Liver (tissue), 9 donors: ENCODE measurements around the gene CCIN. TPM values are rescaled to one million over a fixed set of nuclear protein-coding genes. Genes with fewer than 3 reads are reported as not detected.

Experiments
- DNase-seq: peaks from one replicate; pipeline ENCODE4 v3.0.0-alpha.2; 2017; ENCODE audit warnings: low spot score
- H3K27ac ChIP-seq, 2 donors: one replicate each; pipeline ENCODE4 v1.7.0; 2013; ENCODE audit warnings: inconsistent platforms in 2 of 2, low read length in 2 of 2, control low read depth in 1 of 2, low read depth in 1 of 2, mild to moderate bottlenecking in 1 of 2
- H3K27me3 ChIP-seq, 4 donors: one replicate each; pipeline versions ENCODE4 v1.6.1 to v1.7.0; 2013; ENCODE audit warnings: low read length in 3 of 4, inconsistent platforms in 1 of 4, mild to moderate bottlenecking in 1 of 4, moderate library complexity in 1 of 4; ENCODE audit not compliant: control insufficient read depth in 4 of 4, insufficient read depth in 4 of 4
- H3K36me3 ChIP-seq, 4 donors: one replicate each; pipeline versions ENCODE4 v1.6.1 to v1.7.0; 2013; ENCODE audit warnings: low read length in 3 of 4, mild to moderate bottlenecking in 3 of 4, low read depth in 1 of 4, moderate library complexity in 1 of 4; ENCODE audit not compliant: control insufficient read depth in 4 of 4, insufficient read depth in 3 of 4
- H3K4me1 ChIP-seq, 4 donors: one replicate each; pipeline versions ENCODE4 v1.6.1 to v1.7.0; 2013; ENCODE audit warnings: low read length in 3 of 4, mild to moderate bottlenecking in 3 of 4, moderate library complexity in 1 of 4; ENCODE audit not compliant: control insufficient read depth in 4 of 4, insufficient read depth in 4 of 4
- H3K4me3 ChIP-seq, 3 donors: one replicate each; pipeline versions ENCODE4 v1.6.1 to v1.7.0; 2013; ENCODE audit warnings: low read length in 3 of 3, control low read depth in 1 of 3, low read depth in 1 of 3, mild to moderate bottlenecking in 1 of 3
- H3K9ac ChIP-seq, 2 donors: one replicate each; pipeline ENCODE4 v1.7.0; 2013; ENCODE audit warnings: low read length in 2 of 2, mild to moderate bottlenecking in 2 of 2, moderate library complexity in 2 of 2, control low read depth in 1 of 2, low read depth in 1 of 2
- H3K9me3 ChIP-seq, 4 donors: one replicate each; pipeline versions ENCODE4 v1.6.1 to v1.7.0; 2013; ENCODE audit warnings: low read length in 3 of 4; ENCODE audit not compliant: control insufficient read depth in 4 of 4
- ATF3 ChIP-seq: IDR thresholded peaks from 2 replicates; pipeline ENCODE4 v1.6.1; 2016; ENCODE audit warnings: antibody characterized with exemption
- CTCF ChIP-seq: fragments of 150-350 bp; IDR thresholded peaks from 2 replicates; pipeline ENCODE4 v1.5.1; 2017; ENCODE audit warnings: improper control_type of control experiment, low read depth, low read length; ENCODE audit not compliant: missing input control
- EGR1 ChIP-seq, 2 donors: IDR thresholded peaks; 2 replicates each; pipeline ENCODE4 v1.6.1; 2016 to 2018; ENCODE audit warnings: antibody characterized with exemption in 2 of 2, low read depth in 2 of 2
- FOXA1 ChIP-seq: IDR thresholded peaks from 2 replicates; pipeline ENCODE4 v1.6.1; 2016; ENCODE audit warnings: antibody characterized with exemption
- FOXA2 ChIP-seq: IDR thresholded peaks from 2 replicates; pipeline ENCODE4 v1.6.1; 2016; ENCODE audit warnings: antibody characterized with exemption
- GABPA ChIP-seq, 2 donors: IDR thresholded peaks in 1 of 2; conservative IDR thresholded peaks in 1 of 2; 2 replicates each; pipeline ENCODE4 v1.6.1; 2016; ENCODE audit warnings: antibody characterized with exemption in 2 of 2, mild to moderate bottlenecking in 1 of 2, moderate library complexity in 1 of 2
- HNF4A ChIP-seq, 2 donors: conservative IDR thresholded peaks; 2 replicates each; pipeline ENCODE4 v1.6.1; 2016; ENCODE audit warnings: antibody characterized with exemption in 2 of 2, mild to moderate bottlenecking in 2 of 2
- HNF4G ChIP-seq: IDR thresholded peaks from 2 replicates; pipeline ENCODE4 v1.6.1; 2016; ENCODE audit warnings: antibody characterized with exemption
- JUND ChIP-seq, 2 donors: IDR thresholded peaks; 2 replicates each; pipeline ENCODE4 v1.6.1; 2016; ENCODE audit warnings: antibody characterized with exemption in 2 of 2
- NR2F2 ChIP-seq: IDR thresholded peaks from 2 replicates; pipeline ENCODE4 v1.6.1; 2016; ENCODE audit warnings: antibody characterized with exemption
- RAD21 ChIP-seq, 2 donors: IDR thresholded peaks; 2 replicates each; pipeline ENCODE4 v1.6.1; 2016; ENCODE audit warnings: antibody characterized with exemption in 2 of 2, mild to moderate bottlenecking in 2 of 2
- REST ChIP-seq: IDR thresholded peaks from 2 replicates; pipeline ENCODE4 v1.6.1; 2016; ENCODE audit warnings: antibody characterized with exemption, mild to moderate bottlenecking
- RXRA ChIP-seq, 2 donors: IDR thresholded peaks; 2 replicates each; pipeline ENCODE4 v1.6.1; 2017 to 2018; ENCODE audit warnings: antibody characterized with exemption in 2 of 2, mild to moderate bottlenecking in 1 of 2
- SP1 ChIP-seq: IDR thresholded peaks from 2 replicates; pipeline ENCODE4 v1.6.1; 2018; ENCODE audit warnings: antibody characterized with exemption, mild to moderate bottlenecking
- TAF1 ChIP-seq: conservative IDR thresholded peaks from 2 replicates; pipeline ENCODE4 v1.6.1; 2016; ENCODE audit warnings: antibody characterized with exemption, mild to moderate bottlenecking
- YY1 ChIP-seq: IDR thresholded peaks from 2 replicates; pipeline ENCODE4 v1.6.1; 2016; ENCODE audit warnings: antibody characterized with exemption, mild to moderate bottlenecking
- ZBTB33 ChIP-seq: IDR thresholded peaks from 2 replicates; pipeline ENCODE4 v1.6.1; 2016; ENCODE audit warnings: antibody characterized with exemption
- WGBS: extraction: QIAGEN DNeasy Blood & Tissue Kit; methylation state at CpG from one replicate; pipeline ENCODE4 v1.1.7; 2013; 5-methylcytosine and 5-hydroxymethylcytosine counted together
- polyA plus RNA-seq, 2 donors: library from polyadenylated mRNA; stranded (reverse) in 1 of 2; unstranded in 1 of 2; fragments of 200-250 nt in 1 of 2; fragments of >200 nt in 1 of 2; fragmentation: Nextera tagmentation in 1 of 2; extraction: Ambion mirVana in 1 of 2; gene quantifications; one replicate each; pipeline versions ENCODE4 v1.2.1 to v1.2.3, GENCODE V29; 2013 to 2015
- total RNA-seq, 2 donors: library from RNA; depleted of rRNA; stranded (reverse); fragments of >200 nt; gene quantifications; one replicate each; pipeline ENCODE4 v1.2.3, GENCODE V29; 2014
- TF ChIP-seq, protein P1 (sequence below): IDR thresholded peaks from 2 replicates; pipeline ENCODE4 v1.6.1; 2016; ENCODE audit warnings: antibody characterized with exemption
- donor health status: healthy.
- donor health status: healthy.
- donor health status: healthy.
- donor health status: healthy.
- donor health status: healthy.

CCIN gene
- total and polyA plus RNA-seq, 4 donors, result not detected

- Histone ChIP-seq H3K36me3 (no peaks in the 10 kb centered on the region), H3K9ac (no peak overlapping the region), H3K9me3 (no peaks in the 10 kb centered on the region), H3K27ac (no peak overlapping the region), H3K27me3 (no peaks in the 10 kb centered on the region), H3K4me1 (peaks cover 0 to 2% (median 0%) of the 10 kb centered on the region in 4 donors), H3K4me3 (no peak overlapping the region)
- WGBS, result 84% methylated on average over 17 of the region's 17 CpGs
- TF ChIP-seq RAD21 (IDR thresholded peaks at IDR 0.05) (no peak), EGR1 (IDR thresholded peaks at IDR 0.05; ENCODE audit: low read depth in 2 of 2) (no peak), HNF4A (conservative IDR thresholded peaks at IDR 0.05) (no peak), YY1 (no peak), JUND (IDR thresholded peaks at IDR 0.05) (no peak), ATF3 (no peak), TAF1 (no peak), HNF4G (no peak), CTCF (no peak), SP1 (no peak), RXRA (IDR thresholded peaks at IDR 0.05) (no peak), FOXA1 (no peak), ZBTB33 (no peak)
- TF ChIP-seq, protein P1, sequence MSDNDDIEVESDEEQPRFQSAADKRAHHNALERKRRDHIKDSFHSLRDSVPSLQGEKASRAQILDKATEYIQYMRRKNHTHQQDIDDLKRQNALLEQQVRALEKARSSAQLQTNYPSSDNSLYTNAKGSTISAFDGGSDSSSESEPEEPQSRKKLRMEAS, result no peak
- DNase-seq, result no peak
Observed at GRCh38 chr9:36162211-36162738, 6.9 kb upstream of the CCIN start.

DNA sequence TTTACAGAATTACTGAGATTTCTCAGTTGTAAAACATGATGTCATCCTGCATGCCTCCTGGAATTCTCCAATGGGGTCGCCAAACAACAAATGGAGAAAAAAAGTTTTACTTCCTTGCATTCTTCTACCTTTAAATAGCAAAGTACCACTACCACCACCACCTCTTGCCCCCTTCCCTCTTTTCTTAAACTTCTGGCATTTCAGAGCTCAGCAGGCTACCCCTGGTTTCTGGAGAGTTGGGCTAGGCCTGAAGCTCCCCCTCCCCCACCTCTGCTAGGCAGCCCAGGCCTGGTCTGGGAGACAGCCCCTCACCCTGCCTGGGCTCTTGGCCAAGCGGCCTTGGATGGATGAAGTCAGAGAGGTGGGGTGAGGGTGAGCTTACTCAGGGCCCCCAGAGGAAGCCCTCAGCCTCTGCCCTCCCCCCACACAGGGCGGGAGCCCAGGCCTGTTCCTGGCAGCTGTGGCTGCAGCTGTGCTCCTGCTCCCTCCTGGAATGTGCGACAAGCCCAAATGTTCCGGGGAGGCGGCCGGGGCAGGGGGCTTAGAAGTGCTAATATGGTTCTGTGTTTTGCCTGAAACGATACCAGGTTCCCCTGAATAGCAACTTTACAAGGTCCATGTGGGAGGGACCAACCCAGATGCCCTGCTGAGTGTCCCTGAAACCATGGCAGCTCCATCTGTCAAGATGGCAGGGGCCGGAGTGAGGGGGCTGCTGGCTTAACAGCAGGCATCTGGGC, 6.0 kb upstream of the CCIN start:
- no peaks in the 10 kb centered on the region for H3K9me3 ChIP-seq
- peak; percentile 52 for DNase-seq
- H3K27ac ChIP-seq, result peak overlapping the region; percentile 18 to 37
- no peak overlapping the region for H3K9ac ChIP-seq
- no peaks in the 10 kb centered on the region for H3K27me3 ChIP-seq
- H3K36me3 ChIP-seq, result no peaks in the 10 kb centered on the region
- H3K4me1 ChIP-seq, result peaks cover 0 to 2% (median 0%) of the 10 kb centered on the region in 4 donors
- no peak overlapping the region for H3K4me3 ChIP-seq
- WGBS, result 66% methylated on average over 9 of the region's 9 CpGs
- TF ChIP-seq JUND (IDR thresholded peaks at IDR 0.05) (no peak), ZBTB33 (no peak), EGR1 (IDR thresholded peaks at IDR 0.05; ENCODE audit: low read depth in 2 of 2) (no peak), ATF3 (no peak), TAF1 (no peak), RXRA (IDR thresholded peaks at IDR 0.05) (no peak), GABPA (IDR thresholded peaks at IDR 0.05 in 1 of 2, conservative IDR thresholded peaks at IDR 0.05 in 1 of 2) (no peak), YY1 (no peak), NR2F2 (no peak), FOXA2 (no peak), SP1 (no peak), REST (no peak), HNF4A (conservative IDR thresholded peaks at IDR 0.05) (no peak)
- TF ChIP-seq, protein P1, result no peak
